Measurements from ENCODE around the gene RXRB.

RXRB gene

DNA sequence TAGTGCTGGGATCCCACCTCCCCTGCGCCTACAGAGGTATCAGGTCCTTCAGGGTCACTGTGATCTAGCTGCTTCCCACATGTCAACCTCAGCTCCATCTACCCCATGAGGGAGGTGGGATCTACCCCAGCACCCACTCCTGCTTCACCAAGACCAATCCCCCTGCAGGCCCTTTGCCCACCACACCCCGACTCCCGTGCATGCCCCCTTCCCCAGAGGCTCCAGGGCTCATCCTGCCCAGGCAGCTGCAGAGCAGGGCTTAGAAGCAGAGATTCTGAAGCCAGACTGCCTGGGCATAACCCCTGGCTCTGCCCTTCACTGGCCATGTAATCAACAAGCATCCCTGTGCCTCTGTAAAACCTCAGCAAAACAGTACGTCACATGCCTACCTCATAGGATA is 25.7 kb downstream of the RXRB start:
- no peak for DNase-seq

DNA sequence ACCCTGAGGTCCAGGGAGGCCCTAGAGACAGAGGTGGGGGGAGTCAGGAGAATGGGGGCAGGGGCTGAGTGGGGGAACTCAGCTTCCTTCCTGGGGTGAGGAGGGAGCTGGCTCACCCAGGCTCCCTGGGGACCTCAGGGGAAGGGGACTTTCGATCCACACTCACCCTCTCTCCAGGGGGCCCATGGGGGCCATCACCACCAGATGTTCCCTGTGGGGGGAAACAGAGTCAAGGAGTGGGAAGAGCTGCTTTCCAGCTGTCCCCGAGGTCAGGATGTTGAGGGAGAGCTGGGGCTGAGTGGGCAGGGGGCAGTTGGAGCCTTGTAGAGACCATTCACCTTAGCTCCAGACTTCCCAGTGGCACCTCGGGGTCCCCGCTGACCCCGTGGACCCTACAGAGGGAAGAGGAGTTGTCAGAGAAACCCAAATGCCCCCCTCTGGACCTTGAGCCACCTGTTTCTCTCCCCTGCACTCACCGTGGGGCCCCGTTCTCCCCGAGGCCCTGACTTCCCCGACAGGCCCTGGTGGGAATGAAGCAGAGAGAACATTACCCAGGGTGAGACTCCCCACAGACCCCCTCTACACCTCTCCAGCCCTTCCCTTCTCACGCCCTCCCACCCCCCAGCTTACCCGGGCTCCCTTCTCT is 26.8 kb downstream of the RXRB start:
- DNase-seq, result no peak

DNA sequence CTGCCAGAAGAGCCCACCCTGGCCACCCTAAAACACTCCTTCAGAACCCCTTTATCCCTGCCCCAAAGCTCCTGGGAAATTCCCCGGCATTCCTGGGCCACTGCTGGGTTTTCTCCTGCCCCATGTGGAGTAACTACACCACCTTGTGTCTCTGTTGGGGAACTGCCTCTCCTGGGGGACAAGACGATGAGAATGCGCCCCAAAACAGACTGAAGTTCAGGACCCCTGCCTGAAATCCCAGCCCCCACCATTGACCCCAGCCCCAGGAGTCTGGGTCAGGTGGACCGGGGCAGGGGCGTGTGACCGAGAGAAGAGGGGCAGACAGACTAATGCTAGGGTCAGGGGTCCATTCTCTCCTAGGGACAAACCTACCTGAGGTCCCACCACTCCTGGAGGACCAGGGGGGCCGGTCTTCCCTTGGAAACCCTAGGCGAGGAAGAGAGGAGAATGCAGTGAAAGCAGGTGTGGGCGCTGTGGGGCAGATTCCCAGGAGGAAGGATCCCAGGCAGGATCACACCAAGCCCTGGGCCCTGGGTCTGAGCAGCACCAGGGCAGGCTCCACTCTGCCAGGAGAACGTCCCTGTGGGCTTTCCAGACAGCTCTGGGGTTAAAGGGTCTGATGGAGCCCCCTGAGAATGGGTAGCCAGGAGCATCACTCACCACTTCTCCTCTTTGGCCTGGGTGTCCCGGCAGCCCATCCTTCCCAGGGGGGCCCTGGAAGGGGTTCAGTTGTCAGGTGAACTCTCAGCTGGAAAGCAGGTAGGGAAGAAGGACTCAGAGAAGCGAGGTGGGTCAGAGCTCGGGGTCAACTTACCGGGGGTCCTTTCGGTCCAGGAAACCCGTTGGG is 27.6 kb downstream of the RXRB start:
- peak; percentile 21 to 50 for DNase-seq

DNA sequence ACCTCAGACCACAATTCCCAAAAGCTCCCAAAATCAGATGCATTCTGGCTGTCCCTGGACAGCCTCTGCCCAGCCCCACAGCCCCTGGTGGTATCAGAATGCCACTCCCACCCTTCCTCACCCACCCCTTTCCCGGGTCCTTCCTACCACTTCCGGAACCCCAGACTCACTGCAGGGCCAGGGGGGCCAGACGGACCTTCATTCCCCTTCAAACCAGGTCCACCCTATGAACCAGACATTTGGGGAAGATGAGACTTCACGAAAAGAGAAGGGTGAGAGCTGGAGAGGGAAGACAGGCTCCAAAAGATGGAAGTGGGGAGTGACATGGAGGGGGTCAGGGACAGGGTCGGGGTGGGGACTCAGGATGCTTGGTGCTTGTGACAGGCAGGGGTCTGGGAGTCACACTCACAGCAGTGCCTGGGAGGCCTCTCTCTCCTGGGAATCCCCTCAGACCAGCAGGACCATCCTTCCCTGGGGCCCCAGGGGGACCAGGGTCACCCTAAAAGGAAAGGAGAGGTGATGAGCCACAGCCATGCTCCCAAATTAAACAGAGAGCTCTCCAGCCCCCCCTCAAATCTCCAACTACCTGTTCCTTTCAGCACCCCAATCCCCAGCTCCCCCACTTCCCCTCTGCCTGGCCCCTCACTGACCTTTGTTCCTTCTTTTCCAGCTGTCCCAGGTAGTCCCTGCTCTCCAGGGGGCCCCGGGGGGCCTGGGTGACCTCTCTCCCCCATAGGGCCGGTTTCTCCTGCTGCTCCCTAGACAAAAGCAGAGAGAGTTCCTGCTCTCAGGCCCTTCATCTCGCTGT is 28.4 kb downstream of the RXRB start:
- DNase-seq, result no peak

DNA sequence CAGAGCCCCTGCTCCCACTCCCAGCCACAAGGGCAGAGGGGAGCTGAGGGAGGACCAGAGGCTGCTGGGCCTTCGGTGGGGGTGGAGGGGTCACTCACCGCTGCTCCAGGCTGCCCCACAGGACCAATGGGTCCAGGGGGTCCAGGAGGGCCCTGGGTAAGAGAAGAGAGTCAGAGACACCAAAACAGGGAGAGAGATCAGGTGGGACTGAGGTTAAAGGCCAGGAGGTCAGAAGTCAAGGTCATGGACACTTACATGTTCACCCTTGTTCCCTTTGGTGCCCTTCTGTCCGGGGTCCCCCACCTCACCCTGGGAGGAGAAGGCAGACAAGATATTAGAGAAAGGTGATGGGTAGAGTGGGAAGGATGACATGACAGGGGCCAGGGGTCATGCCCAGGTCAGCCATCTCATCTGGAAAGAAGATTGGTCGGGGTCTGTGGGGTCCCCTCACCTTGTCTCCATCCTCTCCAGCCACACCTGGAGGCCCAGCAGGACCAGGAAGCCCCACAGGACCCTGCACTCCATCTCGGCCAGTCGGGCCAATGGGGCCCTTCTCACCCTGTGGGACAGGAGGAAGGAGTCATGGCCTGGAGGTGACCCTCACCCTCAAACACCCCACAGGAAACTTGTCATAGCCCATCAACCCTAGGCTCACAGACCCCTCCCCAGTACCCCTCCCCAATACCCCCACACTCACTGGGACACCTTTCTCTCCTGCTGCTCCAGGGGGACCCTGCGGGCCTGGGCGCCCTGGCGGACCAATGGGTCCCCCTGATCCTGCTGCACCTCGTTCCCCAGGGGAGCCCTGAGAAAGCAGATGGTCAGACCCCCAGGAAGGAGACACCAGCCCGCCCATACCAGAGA is 29.2 kb downstream of the RXRB start:
- no peak for DNase-seq

DNA sequence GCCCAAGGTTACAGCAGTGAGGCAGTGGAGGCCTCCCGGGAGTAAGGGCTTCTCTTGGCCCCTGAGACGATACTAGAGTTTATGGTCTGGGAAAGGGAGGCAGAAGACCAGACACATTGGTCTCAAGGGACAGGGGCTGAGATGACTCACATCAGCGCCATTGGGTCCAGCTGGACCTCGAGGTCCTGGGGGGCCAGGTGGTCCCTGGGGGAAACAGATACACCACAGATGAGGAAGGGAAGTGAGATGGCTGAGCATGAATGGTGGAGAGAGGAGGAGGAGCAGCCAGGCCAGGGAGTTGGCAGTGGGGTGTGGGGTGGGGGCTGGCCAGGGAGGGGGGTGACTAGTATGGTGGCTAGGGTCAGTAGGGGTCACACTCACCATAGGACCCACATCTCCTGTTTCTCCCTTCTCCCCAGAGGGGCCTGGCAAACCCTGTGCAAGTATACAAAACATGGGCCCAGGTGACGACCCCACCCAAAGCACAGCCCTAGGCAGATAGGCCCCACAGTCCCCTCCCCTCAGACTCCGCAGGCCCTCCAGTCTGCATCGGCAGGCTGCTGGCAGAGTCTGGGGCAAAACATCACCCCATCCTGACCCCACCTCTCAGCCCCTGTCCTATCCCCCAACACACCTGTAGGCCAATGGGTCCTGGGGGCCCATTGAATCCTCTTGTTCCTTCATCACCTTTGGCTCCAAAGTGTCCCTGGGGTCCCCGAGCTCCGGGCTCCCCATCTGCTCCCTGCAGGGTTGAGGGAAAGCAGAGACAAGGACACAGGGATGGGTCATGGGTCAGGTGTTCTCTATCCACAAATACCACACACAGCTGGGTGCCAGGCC is 30.1 kb downstream of the RXRB start:
- no peak for DNase-seq

DNA sequence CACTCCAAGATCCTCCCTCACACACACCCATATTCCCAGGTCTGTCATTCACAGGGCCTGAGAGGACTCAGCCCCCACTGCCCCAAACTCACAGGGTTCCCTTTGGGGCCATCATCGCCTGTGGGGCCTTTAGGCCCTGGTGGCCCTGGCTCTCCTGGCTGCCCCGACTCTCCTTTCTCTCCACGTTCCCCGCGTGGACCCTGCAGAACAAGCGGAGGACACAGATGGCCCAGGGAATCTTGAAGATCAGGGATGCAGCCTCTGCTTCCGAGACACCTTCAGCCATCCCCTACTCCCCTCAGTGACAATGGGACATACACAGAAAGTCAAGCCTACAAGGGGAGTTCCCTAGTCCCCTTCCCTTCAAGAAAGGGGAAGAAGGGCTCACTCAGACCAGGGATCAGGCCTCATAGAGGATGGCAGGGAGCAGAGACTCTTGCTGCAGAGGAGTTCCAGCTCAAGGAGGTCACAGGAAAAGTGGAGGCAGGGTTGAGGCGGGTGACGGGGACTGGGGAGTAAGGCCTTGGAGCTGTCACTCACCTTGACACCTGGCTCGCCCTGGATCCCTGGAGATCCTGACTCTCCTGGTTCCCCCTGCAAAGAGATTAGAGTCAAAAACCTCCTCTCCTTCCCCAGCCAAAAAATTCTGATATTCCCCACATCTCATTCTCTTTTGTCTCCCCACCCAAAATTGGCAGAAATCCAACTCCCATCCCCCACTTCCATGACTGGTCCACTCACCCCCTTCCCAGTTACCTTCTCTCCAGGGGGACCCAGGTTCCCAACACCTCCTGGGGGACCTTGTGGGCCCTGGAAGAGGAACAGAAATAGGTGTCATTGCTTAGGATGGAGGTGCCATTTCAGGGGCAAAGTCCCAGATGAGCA is 30.9 kb downstream of the RXRB start:
- DNase-seq, result peak; percentile 19 to 20

DNA sequence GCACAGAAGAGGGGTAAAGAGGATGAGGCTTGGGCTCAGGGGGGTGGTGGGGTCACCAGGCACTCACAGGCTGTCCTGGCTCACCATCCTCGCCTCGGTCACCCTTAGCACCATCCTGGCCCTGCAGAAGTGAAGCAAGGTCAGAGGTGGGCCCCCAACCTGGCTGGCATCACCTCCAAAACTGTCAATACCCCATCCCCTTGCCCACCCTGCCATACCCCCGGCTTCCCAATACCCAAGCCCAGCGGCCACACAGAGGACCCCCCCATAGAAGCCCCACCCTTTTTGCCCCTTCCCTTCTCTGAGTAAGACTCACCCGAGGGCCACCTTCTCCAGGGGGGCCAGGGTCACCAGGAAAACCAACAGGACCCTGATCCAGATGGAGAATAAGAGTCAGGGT is 31.8 kb downstream of the RXRB start:
- DNase-seq, result no peak

DNA sequence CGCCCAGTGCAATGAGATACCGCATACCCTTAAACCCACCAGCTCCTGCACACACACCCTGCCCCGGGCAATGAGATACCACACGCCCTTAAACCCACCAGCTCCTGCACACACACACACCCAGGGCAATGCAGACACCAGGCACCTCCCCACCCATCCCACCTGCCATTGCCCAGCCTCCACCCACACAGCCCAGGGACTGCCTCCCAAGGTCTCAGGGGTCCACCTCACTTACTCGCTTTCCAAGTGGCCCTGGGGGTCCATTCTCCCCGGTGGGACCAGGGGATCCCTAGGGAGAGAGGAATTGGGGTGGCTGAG is 32.2 kb downstream of the RXRB start:
- no peak for DNase-seq

DNA sequence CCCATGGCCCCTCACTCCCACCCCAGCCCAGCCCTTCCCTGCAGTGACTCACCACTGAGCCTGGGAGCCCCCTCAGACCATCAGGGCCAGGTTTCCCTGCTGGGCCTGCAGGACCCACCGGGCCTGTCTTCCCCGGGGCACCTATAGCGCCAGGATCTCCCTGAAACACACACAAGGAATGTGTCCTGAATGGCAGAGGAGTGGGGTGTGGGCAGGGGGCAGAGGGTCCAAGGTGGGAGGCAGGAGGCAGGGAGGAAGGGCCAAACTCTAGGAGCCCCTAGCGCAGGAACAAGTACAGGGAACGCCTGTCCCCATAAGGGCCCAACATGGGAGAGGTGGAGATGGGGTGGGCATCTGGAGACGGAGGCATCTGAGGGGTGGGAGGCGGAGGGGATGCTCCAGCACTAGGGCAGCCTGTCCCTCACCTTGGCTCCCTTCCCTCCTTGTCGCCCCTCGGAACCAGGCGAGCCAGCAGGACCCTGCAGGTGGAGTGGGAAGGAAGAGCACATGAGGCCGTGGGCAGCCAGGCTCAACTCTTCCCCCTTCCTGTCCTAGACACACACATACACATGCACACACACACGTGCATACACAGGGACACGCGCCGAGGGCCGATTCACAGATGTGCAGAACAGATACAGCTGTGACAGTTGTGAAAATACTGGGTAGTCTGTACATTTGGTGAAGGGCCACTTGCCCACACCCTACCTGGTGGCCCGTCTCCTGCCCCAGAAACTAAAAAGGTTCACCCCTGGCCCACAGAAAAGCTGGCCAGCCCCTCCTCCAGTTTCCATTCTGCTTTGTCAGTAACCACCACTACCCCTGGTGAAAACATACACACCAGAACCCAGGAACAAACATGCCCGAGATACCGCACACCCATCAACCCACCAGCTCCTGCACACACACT is 32.8 kb downstream of the RXRB start:
- no peak for DNase-seq

DNA sequence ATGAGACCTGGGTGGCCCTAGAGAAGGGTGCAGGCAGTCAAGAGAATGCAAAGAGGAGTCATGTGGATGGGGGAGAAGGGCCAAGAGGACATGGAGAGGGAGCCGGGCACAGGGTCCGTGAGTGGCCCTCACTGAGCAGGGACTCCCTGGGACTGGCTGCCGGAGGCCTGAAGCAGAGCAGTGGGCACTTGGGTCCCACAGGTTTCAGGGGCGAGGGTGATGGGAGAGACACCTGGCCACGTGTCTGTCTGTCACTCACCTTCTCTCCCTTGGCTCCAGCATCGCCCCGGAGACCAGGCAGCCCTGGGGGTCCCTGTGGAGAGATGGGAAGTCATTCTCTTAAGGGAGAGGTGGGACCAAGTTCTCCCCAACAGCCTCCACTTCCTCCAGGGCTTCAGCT is 33.7 kb downstream of the RXRB start:
- DNase-seq, result no peak

DNA sequence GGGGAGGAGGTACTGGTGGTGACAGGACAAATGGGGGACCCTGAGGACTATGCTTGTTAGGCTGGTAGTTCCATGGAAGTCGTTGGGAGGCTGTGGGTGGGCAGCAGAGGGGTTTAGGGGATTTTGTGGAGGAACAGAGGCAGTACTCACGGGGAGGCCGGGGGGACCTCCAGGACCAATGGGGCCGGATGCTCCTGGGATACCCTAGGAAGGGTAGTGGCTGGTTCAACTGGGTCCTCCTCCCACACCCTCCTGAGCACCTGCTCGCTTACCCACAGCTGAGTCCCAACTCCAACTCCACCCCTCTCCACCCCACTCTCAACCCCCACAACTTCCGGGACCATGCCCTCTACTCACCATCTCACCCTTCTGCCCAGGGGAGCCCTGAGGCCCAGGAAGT is 34.1 kb downstream of the RXRB start:
- DNase-seq, result no peak

DNA sequence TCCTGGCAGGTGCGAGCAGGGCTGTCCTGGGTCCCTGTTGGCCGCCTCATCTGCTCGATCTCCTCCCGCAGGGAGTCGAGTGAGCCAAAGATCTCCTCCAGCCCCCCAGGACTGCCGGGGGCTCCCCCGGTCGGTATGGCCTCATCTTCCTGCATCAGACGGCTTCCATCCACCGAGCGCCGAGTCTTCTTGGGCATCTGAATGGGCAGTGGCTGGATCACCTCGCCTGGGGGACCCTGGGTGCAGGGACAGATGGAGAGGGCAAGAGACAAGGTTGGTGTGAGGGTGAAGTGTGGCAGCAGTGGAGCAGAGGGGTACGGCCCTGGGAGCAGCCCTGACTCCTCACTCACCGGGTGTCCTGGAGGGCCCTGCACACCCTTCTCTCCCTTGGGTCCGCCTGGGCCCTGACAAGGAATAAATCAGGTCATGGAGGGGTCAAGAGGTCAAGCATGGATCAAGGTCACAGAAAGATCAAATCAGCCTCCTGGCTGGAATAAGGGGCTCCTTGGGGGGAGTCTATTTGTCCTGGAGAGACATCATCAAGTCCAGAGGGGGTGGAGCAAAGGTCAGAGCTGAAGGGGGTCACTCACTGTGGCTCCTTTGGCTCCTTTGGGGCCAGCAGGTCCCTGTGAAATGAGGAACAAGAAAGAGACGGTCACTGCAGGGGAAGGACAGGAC is 34.7 kb downstream of the RXRB start:
- no peak for DNase-seq

DNA sequence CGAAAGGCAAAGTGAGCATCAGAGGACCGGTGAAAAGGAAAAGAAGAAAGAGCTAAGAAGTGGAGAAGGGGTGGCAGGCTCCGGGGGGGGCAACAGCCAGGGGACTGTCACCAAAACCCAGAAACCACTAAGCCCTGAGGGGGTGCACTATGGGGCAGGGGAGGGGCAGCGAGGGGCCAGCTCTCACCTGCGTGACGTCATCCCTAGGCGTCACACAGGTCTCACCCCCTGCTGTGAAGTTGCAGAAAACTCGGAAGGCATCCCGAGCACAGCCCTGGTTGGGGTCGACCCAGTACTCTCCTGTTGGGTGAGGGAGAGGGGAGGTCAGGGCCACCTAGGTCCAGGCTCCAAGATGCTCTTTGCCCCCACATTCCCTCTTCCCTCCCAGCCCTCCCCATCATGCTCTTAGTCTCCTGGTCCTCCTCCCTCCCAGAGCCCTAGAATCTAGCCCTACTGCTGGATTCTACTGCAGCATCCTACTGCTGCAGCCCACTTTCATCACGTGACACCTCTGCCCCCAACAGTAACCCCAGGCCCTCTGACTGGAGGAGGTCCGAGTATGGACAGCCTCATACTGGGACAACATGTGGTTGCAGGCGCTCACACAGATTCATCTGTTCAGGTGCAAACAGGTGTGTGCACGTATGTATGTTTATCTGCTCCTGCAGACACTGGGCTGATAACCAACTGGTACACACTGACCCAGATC is 35.6 kb downstream of the RXRB start:
- DNase-seq, result no peak

DNA sequence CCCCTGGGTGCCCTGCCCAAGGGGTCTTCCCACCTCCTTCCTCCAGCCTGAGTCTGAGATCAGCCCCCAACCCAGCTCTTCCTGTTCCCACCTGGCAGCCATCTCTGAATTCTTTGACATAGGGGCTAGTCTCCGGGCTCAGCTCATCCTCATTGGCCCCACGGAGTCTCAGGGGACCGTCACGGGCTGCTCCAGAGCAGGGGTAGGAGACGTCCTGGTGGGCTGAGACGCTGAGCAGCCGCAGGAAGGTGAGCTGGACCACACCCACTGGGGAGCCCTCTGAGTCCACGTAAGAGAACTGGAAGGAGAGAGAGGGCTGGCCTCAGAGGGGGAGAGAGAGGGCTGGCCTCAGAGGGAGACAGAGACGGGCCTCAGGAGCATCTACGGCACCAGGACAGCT is 36.3 kb downstream of the RXRB start:
- DNase-seq, result no peak

DNA sequence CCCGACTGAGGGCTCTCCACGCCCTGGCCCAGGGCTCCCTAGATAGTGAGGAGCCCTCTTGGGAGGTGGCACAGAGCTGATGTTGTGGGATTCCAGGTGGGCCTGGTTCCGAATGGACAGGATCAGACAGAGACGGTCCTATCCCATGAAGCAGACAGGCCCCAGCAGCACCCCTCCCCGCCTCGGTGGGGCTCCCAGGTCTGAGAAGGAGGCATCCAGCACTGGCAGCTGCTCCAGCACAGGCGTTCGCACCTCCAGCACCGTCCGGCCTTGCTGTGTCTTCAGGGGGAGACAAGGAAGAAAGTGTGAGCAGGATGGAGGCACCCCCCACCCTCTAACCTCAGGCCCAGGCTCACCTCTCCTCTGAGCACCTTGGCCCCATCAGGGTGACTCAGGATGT is 36.9 kb downstream of the RXRB start:
- no peak for DNase-seq

DNA sequence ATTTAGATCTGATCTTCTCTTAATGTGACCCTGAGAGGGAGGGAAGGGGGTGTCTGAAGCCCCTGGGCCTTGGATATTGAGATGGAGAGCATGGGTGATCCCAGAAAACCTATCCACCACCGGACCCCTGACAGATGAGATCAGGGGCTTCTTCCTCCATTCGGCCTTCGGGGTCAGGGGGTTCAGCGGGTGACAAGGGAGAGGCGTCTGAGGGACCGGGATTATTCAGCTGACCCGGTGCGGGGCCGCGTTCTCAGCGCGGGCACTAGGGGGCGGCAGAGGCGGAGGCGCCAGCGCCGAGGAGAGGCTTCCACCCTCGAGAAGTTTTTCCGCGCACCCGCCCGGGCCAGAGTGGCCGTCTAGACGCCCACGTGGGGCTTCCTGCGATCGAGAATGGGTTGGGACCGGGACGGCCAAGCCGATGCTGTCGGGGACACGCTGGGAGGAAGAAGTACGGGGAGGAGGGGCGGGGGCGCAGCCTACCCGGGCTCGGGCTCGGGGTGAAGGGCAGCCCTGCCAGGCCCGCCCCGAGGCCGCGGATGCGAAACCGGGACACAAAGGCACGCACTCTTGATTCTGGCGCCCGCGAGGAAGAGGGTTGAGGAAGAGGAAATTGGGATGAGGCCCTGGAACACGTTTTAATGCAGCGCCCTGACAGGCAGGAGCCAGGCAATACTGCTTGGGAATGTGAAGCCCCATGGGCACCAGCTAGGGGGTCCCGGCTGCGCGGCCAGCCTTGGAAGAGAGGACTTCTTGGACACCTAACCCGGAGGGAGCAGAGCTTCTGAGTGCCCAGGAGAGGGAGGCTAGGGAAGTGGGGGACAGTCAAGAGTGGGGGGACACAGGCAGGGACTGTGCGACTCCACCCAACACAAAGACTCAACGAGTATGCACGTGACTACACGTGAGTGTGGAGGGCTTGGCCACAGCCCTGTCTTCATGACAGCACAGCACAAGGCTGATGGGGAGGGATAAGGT is 38.8 kb downstream of the RXRB start:
- DNase-seq, result peak; percentile 73 to 93

Data from inflammatory macrophage treated with lipopolysaccharide for 1 hour (primary cell).